Measurements from ENCODE around the gene COPRS. TPM values are rescaled to one million over a fixed set of nuclear protein-coding genes. Genes with fewer than 3 reads are reported as not detected.

COPRS gene, protein sequence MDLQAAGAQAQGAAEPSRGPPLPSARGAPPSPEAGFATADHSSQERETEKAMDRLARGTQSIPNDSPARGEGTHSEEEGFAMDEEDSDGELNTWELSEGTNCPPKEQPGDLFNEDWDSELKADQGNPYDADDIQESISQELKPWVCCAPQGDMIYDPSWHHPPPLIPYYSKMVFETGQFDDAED
- 50.5 TPM for polyA plus RNA-seq (2013, experiment 1 of 4)
- polyA plus RNA-seq (2013, experiment 2 of 4) = 55.1 TPM
- 51.5 TPM for polyA plus RNA-seq (2013, experiment 3 of 4)
- 55.9 TPM for polyA plus RNA-seq (2013, experiment 4 of 4)

DNA sequence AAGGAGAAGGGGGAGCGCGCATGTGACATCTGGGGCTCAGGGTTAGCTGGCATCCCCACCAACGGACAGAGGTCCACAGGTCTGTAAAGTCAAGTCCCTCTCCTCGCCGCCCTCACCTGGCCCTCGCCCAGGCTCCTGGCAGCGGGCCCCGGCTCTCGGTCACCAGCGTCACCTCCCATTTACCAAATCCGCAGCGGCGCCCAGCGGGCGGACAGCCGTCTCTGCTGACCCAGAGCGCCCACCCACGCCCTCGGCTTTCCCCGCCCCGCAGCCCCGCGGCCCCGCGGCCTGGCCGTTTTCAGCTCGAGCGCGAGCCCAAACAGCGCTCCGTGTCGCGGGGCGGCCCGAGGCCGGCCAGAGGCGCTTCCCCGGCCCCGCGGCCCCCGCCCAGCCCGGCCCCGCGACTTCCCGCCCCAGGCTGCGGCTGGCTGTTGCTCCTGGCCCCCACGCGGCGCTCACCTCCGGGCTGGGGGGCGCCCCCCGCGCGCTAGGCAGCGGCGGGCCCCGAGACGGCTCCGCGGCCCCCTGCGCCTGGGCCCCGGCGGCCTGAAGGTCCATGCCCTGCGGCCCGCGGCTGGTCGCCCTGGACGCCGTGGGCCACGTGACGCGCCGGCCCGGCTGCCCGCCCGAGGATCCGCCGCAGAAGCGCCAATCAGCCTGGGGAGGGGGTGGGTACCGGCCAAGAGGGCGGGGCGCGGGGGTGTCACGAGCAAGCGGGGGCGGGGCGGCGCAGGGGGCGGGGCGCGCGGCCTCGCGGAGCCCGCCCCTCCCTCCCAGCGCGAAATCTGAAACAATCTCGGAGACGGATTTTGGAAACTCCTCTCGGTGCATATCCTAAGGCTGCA lies at the start of gene COPRS:
Gene COPRS (minus strand): TSS at position 603 of the 845 bp plus-strand sequence. CDS start 45 bp downstream, at position 558.
- 0 to 1% methylated on average over 100 of the region's 100 CpGs for WGBS, 2 experiments
- peaks cover 13% of the 10 kb centered on the region for H3K4me1 ChIP-seq (ENCODE audit: control insufficient read depth, insufficient read depth, low read length)

DNA sequence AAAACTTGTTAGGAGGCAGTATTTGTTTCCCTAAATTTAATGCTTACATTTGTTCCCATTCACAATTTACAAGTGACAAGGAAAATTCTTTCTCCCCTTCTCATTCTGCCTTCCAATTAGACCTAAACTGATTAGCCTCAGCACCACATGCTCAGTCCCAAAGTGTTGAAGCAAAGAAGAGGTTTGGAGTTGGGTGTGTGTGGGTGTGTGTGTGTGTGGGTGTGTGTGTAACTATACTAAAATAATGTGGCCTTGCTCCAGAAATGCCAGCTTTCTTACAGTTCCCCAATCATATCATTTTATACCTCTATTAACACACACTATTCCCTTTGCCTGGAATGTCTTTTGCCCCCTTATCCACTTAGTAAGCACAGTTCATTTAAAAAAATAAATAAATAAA lies 49.3 kb upstream of the COPRS start:
- no peaks in the 10 kb centered on the region for H3K4me1 ChIP-seq (ENCODE audit: control insufficient read depth, insufficient read depth, low read length)
- H3K36me3 ChIP-seq (ENCODE audit: control insufficient read depth, insufficient read depth, low read length) = no peaks in the 10 kb centered on the region
- no peaks in the 10 kb centered on the region for H3K27me3 ChIP-seq (ENCODE audit: control insufficient read depth, insufficient read depth, low read length, poor library complexity, severe bottlenecking)
- H3K9me3 ChIP-seq (ENCODE audit: control insufficient read depth, low read length) = no peaks in the 10 kb centered on the region
- H3K4me3 ChIP-seq (ENCODE audit: insufficient read depth, low read depth, low read length) = no peak overlapping the region
- H3K27ac ChIP-seq (ENCODE audit: insufficient read depth, low read depth, low read length, poor library complexity, severe bottlenecking) = no peak overlapping the region

More for the DNA sequence above, at the start of gene COPRS:
- Histone ChIP-seq H3K4me3 (ENCODE audit: insufficient read depth, low read depth, low read length) (peak within 1 kb of the TSS; percentile 43), H3K27me3 (ENCODE audit: control insufficient read depth, insufficient read depth, low read length, poor library complexity, severe bottlenecking) (no peaks in the 10 kb centered on the region), H3K9me3 (ENCODE audit: control insufficient read depth, low read length) (no peaks in the 10 kb centered on the region), H3K36me3 (ENCODE audit: control insufficient read depth, insufficient read depth, low read length) (peaks cover 4% of the 10 kb centered on the region), H3K27ac (ENCODE audit: insufficient read depth, low read depth, low read length, poor library complexity, severe bottlenecking) (no peak within 1 kb of the TSS)

DNA sequence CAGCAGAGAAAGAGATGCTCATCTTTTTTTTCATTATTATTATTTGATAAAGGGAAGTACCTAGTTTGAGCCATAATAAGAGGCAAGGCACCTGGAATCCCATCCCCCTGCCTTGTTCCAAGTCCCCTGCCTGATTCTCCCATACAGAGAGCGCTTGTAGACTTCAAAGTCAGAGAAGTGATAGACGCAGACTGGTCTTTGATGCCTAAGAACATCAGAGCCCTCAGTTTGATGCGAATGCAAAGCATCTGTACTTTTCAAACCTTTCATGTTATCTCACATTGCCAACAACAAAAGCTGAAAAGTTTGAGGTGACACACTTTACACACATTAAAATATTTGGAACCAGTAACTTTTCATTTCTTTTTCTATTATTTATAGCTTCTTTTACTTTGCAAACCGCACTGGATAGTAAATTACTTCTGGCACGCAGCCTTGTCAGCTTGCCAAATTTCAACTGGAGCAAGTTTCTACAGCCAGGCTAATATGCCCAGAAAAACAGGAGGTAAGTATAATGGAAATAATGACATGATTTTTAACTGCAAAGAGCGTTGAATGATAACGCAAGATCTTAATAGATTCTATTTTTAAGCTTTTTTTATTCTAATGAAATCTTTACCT lies 48.4 kb upstream of the COPRS start:
- 79 to 87% methylated on average over 5 to 6 of the region's 7 CpGs for WGBS, 2 experiments
- H3K9me3 ChIP-seq (ENCODE audit: control insufficient read depth, low read length) = no peaks in the 10 kb centered on the region

DNA sequence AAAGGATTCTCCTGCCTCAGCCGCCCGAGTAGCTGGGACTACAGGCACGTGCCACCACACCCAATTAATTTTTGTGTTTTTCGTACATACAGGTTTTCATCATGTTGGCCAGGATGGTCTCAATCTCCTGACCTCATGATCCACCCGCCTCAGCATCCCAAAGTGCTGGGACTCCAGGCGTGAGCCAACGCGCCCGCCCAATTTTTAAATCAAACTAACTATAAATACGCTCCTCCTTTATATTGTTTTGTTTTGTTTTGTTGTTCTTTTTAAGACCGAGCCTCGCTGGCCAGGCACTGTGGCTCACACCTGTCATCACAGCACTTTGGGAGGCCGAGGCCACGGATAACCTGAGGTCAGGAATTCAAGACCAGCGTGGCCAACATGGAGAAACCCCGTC lies 44.4 kb upstream of the COPRS start:
- Histone ChIP-seq H3K27me3 (ENCODE audit: control insufficient read depth, insufficient read depth, low read length, poor library complexity, severe bottlenecking) (no peaks in the 10 kb centered on the region), H3K27ac (ENCODE audit: insufficient read depth, low read depth, low read length, poor library complexity, severe bottlenecking) (no peak overlapping the region), H3K4me1 (ENCODE audit: control insufficient read depth, insufficient read depth, low read length) (no peaks in the 10 kb centered on the region), H3K4me3 (ENCODE audit: insufficient read depth, low read depth, low read length) (no peak overlapping the region), H3K9me3 (ENCODE audit: control insufficient read depth, low read length) (no peaks in the 10 kb centered on the region), H3K36me3 (ENCODE audit: control insufficient read depth, insufficient read depth, low read length) (peaks cover 10% of the 10 kb centered on the region)
- WGBS, 2 experiments = 92 to 95% methylated on average over 16 of the region's 16 CpGs

More for the DNA sequence above, 48.4 kb upstream of the COPRS start:
- H3K4me1 ChIP-seq (ENCODE audit: control insufficient read depth, insufficient read depth, low read length) = no peaks in the 10 kb centered on the region
- H3K27me3 ChIP-seq (ENCODE audit: control insufficient read depth, insufficient read depth, low read length, poor library complexity, severe bottlenecking) = no peaks in the 10 kb centered on the region
- no peak overlapping the region for H3K27ac ChIP-seq (ENCODE audit: insufficient read depth, low read depth, low read length, poor library complexity, severe bottlenecking)
- no peak overlapping the region for H3K4me3 ChIP-seq (ENCODE audit: insufficient read depth, low read depth, low read length)
- H3K36me3 ChIP-seq (ENCODE audit: control insufficient read depth, insufficient read depth, low read length) = no peaks in the 10 kb centered on the region

DNA sequence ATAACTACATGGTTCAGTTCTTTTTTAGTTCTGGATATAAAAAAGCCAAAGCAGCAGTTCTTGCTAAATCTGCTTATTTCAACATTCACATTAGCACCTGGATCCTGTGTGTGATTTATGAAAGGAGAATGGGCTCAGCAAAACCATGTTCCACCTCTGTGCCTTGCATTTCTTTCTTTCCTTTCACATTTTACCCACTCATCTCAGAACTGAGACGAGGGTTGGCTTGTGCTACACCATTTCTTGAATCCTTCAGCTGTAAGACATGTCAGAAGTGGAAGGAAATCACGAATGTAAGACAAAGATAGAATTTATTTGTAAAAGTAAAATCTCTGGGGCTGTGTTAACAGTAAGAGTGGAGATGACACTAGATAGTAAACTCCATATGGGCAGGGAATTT lies 43.6 kb upstream of the COPRS start:
- 78 to 86% methylated on average over 2 of the region's 2 CpGs for WGBS, 2 experiments
- Histone ChIP-seq H3K4me3 (ENCODE audit: insufficient read depth, low read depth, low read length) (no peak overlapping the region), H3K9me3 (ENCODE audit: control insufficient read depth, low read length) (no peaks in the 10 kb centered on the region), H3K27me3 (ENCODE audit: control insufficient read depth, insufficient read depth, low read length, poor library complexity, severe bottlenecking) (no peaks in the 10 kb centered on the region), H3K36me3 (ENCODE audit: control insufficient read depth, insufficient read depth, low read length) (peaks cover 15% of the 10 kb centered on the region), H3K27ac (ENCODE audit: insufficient read depth, low read depth, low read length, poor library complexity, severe bottlenecking) (no peak overlapping the region), H3K4me1 (ENCODE audit: control insufficient read depth, insufficient read depth, low read length) (no peaks in the 10 kb centered on the region)

DNA sequence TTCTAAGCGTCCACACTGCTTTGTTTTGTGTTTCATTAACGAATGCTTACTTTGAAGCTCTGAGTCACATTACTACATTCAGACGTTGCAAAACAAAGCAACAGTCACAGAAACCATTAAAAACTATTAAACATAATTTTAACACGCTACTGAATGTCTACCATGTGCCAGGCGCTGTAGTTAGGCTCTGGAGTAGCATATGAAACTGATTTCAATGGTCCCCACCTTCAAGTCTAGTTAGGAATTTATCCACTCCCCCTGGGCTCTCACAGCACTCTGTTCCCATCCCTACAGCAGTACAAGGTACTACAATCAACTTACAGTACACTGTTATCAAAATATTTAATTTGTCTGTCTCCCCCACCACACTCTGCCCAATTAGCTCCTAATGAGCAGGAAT lies 41.8 kb upstream of the COPRS start:
- Histone ChIP-seq H3K27me3 (ENCODE audit: control insufficient read depth, insufficient read depth, low read length, poor library complexity, severe bottlenecking) (no peaks in the 10 kb centered on the region), H3K36me3 (ENCODE audit: control insufficient read depth, insufficient read depth, low read length) (peaks cover 22% of the 10 kb centered on the region), H3K4me1 (ENCODE audit: control insufficient read depth, insufficient read depth, low read length) (no peaks in the 10 kb centered on the region), H3K9me3 (ENCODE audit: control insufficient read depth, low read length) (no peaks in the 10 kb centered on the region), H3K4me3 (ENCODE audit: insufficient read depth, low read depth, low read length) (peak overlapping the region; percentile 80), H3K27ac (ENCODE audit: insufficient read depth, low read depth, low read length, poor library complexity, severe bottlenecking) (peak overlapping the region; percentile 11)
- 8 to 19% methylated on average over 5 of the region's 5 CpGs for WGBS, 2 experiments

DNA sequence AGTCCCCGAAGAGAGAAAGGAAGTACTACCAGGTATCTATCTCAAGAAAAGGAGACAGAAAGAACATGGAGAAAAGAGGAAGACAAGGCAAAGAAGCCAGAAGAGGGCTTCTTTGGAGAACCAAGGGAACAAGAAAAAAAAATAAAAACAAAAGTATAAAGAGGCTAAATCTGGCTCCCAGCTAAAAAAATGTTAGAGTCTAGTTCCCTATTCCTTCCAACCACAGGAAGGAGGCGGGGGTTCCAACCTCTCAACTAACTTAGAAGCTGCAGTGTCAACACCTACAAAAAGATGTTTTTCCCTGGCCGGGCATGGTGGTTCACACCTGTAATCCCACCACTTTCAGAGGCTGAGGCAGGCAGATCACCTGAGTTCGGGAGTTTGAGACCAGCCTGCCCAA lies 29.1 kb upstream of the COPRS start:
- peaks cover 33% of the 10 kb centered on the region for H3K36me3 ChIP-seq (ENCODE audit: control insufficient read depth, insufficient read depth, low read length)
- H3K27me3 ChIP-seq (ENCODE audit: control insufficient read depth, insufficient read depth, low read length, poor library complexity, severe bottlenecking) = no peaks in the 10 kb centered on the region
- WGBS, 2 experiments = 91% methylated on average over 4 of the region's 4 CpGs
- H3K4me3 ChIP-seq (ENCODE audit: insufficient read depth, low read depth, low read length) = no peak overlapping the region
- no peaks in the 10 kb centered on the region for H3K9me3 ChIP-seq (ENCODE audit: control insufficient read depth, low read length)
- H3K27ac ChIP-seq (ENCODE audit: insufficient read depth, low read depth, low read length, poor library complexity, severe bottlenecking) = no peak overlapping the region
- no peaks in the 10 kb centered on the region for H3K4me1 ChIP-seq (ENCODE audit: control insufficient read depth, insufficient read depth, low read length)

DNA sequence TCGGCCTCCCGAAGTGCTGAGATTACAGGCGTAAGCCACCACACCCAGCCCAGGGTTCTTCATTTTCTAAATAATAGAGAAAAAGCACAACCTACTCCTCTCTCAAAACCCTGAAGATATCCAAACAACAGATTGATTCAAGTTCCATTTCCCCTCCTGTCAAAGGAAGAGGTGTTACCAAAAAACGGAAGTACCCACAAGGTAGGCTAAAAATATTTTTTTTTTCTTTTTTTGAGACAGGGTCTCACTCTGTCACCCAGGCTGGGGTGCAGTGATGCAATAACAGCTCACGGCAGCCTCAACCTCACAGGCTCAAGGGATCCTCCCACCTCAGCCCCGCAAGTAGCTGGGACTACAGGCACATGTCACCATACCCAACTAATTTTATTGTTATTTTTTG lies 23.5 kb upstream of the COPRS start:
- 90 to 96% methylated on average over 6 of the region's 6 CpGs for WGBS, 2 experiments
- H3K4me1 ChIP-seq (ENCODE audit: control insufficient read depth, insufficient read depth, low read length) = no peaks in the 10 kb centered on the region
- no peaks in the 10 kb centered on the region for H3K9me3 ChIP-seq (ENCODE audit: control insufficient read depth, low read length)
- peaks cover 41% of the 10 kb centered on the region for H3K36me3 ChIP-seq (ENCODE audit: control insufficient read depth, insufficient read depth, low read length)
- no peak overlapping the region for H3K4me3 ChIP-seq (ENCODE audit: insufficient read depth, low read depth, low read length)
- no peaks in the 10 kb centered on the region for H3K27me3 ChIP-seq (ENCODE audit: control insufficient read depth, insufficient read depth, low read length, poor library complexity, severe bottlenecking)
- H3K27ac ChIP-seq (ENCODE audit: insufficient read depth, low read depth, low read length, poor library complexity, severe bottlenecking) = no peak overlapping the region

DNA sequence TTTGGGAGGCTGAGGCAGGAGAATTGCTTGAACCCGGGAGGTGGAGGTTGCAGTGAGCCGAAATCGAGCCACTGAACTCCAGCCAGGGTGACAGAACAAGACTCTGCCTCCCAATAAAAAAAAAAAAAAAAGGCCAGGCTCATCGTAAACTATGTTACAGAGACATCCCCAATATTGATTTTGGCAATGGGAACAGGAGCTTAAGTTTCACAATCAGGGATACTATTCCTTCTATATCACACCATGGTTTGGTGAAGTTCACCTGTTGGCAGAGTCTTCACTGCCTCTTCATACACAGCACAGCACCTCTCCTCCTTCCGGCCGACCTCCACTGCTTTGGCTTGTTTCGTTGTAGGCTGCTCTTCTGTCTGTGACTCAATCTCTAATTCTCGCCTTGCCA lies 21.3 kb upstream of the COPRS start:
- Histone ChIP-seq H3K27ac (ENCODE audit: insufficient read depth, low read depth, low read length, poor library complexity, severe bottlenecking) (no peak overlapping the region), H3K4me3 (ENCODE audit: insufficient read depth, low read depth, low read length) (no peak overlapping the region), H3K36me3 (ENCODE audit: control insufficient read depth, insufficient read depth, low read length) (peaks cover 30% of the 10 kb centered on the region), H3K9me3 (ENCODE audit: control insufficient read depth, low read length) (no peaks in the 10 kb centered on the region), H3K27me3 (ENCODE audit: control insufficient read depth, insufficient read depth, low read length, poor library complexity, severe bottlenecking) (no peaks in the 10 kb centered on the region), H3K4me1 (ENCODE audit: control insufficient read depth, insufficient read depth, low read length) (no peaks in the 10 kb centered on the region)
- WGBS, 2 experiments = 94 to 98% methylated on average over 8 of the region's 8 CpGs

DNA sequence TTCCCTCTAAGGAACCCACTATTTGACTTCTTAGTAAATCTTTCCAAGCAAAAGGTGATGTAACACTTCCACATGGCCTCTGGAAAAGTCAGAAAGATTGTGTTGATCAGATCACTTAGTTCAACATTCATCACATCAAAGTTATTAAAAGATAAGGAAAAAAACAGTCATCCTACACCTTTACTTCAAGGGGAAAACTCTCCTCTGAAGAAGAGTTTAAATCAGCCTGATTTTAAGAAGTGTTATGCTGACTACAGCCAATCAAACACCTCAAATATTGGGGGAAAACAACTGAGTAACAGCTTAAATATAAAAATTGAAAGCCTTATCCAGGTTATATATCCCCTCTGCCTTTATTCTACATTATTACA lies 19.6 kb upstream of the COPRS start:
- no peaks in the 10 kb centered on the region for H3K9me3 ChIP-seq (ENCODE audit: control insufficient read depth, low read length)
- H3K27ac ChIP-seq (ENCODE audit: insufficient read depth, low read depth, low read length, poor library complexity, severe bottlenecking) = no peak overlapping the region
- no peak overlapping the region for H3K4me3 ChIP-seq (ENCODE audit: insufficient read depth, low read depth, low read length)
- no peaks in the 10 kb centered on the region for H3K27me3 ChIP-seq (ENCODE audit: control insufficient read depth, insufficient read depth, low read length, poor library complexity, severe bottlenecking)
- H3K4me1 ChIP-seq (ENCODE audit: control insufficient read depth, insufficient read depth, low read length) = no peaks in the 10 kb centered on the region
- peaks cover 36% of the 10 kb centered on the region for H3K36me3 ChIP-seq (ENCODE audit: control insufficient read depth, insufficient read depth, low read length)
